ENCODE results near the gene MAGEA9B.
"Not testable (repeated sequence)": the region's sequence is repeated elsewhere in the genome, so short reads cannot be mapped to it uniquely, and the experiment has no call there.

- not testable (repeated sequence) for TF ChIP-seq CTCF (IDR thresholded peaks at IDR 0.05 in 2 of 3, conservative IDR thresholded peaks at IDR 0.05 in 1 of 3; ENCODE audit: borderline replicate concordance in 1 of 3, insufficient read depth in 1 of 3, low read depth in 2 of 3, low read length in 2 of 3); EZH2phosphoT487 (IDR thresholded peaks at IDR 0.05; ENCODE audit: borderline replicate concordance); POLR2A (IDR thresholded peaks at IDR 0.05; ENCODE audit: borderline replicate concordance, extremely low read depth, insufficient read depth, insufficient read length); REST (IDR thresholded peaks at IDR 0.05; ENCODE audit: low read depth); JUND (IDR thresholded peaks at IDR 0.05); ZBTB33 (IDR thresholded peaks at IDR 0.05; ENCODE audit: extremely low read depth, insufficient replicate concordance, low read length); POLR2AphosphoS5 (IDR thresholded peaks at IDR 0.05; ENCODE audit: low read depth, low read length); YY1 (IDR thresholded peaks at IDR 0.05; ENCODE audit: extremely low read depth, insufficient replicate concordance, low read depth, low read length); SRF (IDR thresholded peaks at IDR 0.05; ENCODE audit: low read depth); MAX (IDR thresholded peaks at IDR 0.05); TCF7L2 (IDR thresholded peaks at IDR 0.05; ENCODE audit: borderline replicate concordance, extremely low read depth, insufficient read depth, insufficient read length); EZH2 (IDR thresholded peaks at IDR 0.05)
These were observed 18.1 kb upstream of the MAGEA9B start for GRCh38 chrX:149605248-149605885.

All from HCT116 (cell line).